Astrocyte (in vitro differentiated cells and primary cell): ENCODE results near the gene SURF6.

Experiments used
- EZH2 ChIP-seq: IDR thresholded peaks from 2 replicates; pipeline ENCODE4 v1.6.1; 2012; ENCODE audit warnings: mild to moderate bottlenecking, low read length, inconsistent platforms; ENCODE audit not compliant: insufficient read depth
- TF ChIP-seq, protein P1 (sequence below): IDR thresholded peaks from 2 replicates; pipeline ENCODE4 v1.5.1; 2011; ENCODE audit warnings: low read depth, mild to moderate bottlenecking, inconsistent platforms, low read length, moderate library complexity; ENCODE audit not compliant: insufficient read depth

DNA sequence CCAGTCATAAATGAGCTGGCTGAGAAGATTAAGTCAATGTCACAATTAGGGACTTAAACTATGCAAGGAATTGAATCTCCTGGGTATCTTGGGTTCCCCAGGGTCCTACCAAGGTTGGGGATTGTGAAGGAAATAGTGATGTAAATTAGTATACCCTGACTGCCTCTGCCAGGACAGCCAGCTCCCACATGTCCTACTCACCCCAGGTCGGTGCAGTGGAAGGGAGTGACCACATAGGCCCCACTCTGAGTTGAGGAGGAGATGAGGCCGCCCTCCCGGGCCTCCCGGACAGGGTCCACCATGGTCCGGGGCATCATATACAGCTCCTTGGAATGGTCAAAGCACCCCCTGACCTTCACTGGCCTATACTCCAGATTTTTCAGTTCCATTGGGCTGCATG is 17.6 kb upstream of the SURF6 start:
- TF ChIP-seq, protein P1, sequence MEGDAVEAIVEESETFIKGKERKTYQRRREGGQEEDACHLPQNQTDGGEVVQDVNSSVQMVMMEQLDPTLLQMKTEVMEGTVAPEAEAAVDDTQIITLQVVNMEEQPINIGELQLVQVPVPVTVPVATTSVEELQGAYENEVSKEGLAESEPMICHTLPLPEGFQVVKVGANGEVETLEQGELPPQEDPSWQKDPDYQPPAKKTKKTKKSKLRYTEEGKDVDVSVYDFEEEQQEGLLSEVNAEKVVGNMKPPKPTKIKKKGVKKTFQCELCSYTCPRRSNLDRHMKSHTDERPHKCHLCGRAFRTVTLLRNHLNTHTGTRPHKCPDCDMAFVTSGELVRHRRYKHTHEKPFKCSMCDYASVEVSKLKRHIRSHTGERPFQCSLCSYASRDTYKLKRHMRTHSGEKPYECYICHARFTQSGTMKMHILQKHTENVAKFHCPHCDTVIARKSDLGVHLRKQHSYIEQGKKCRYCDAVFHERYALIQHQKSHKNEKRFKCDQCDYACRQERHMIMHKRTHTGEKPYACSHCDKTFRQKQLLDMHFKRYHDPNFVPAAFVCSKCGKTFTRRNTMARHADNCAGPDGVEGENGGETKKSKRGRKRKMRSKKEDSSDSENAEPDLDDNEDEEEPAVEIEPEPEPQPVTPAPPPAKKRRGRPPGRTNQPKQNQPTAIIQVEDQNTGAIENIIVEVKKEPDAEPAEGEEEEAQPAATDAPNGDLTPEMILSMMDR = no peak
- TF ChIP-seq EZH2 = no peak
